GM19351 (cell line): ENCODE measurements around the gene CCDC81.
"Not testable (repeated sequence)": the region's sequence is repeated elsewhere in the genome, so short reads cannot be mapped to it uniquely, and the experiment has no call there.

ENCODE experiments used
- ATAC-seq: cut with Tn5 transposase; IDR thresholded peaks from one replicate; pipeline ENCODE4 v1.9.1; 2021; ENCODE audit warnings: mild to moderate bottlenecking, moderate library complexity; ENCODE audit not compliant: unreplicated experiment

The CCDC81 gene

GRCh38 chr11:86386746-86387145 is 12.1 kb downstream of the CCDC81 start:
- no peak for ATAC-seq

DNA sequence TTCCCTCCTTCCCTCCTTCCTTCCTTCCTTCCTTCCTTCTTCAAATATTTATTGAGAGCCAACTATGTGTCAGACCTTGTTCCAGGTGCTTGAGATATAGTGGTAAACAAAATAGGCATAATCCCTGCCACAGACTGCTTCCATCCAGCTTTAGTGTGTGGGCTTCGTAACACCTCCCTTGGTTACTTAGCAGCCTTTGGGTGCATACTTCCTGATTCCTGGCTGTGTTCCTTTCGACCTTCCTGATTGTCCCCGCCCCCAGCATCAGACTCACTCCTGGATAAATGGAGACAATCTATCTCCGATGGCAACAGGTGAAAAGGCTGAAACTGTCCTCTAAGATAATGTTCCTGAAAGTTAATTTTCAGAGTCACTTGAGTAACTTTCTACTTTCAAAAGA is 13.5 kb downstream of the CCDC81 start:
- no peak for ATAC-seq

- ATAC-seq: no peak
These were observed 15.8 kb downstream of the CCDC81 start for GRCh38 chr11:86390487-86390886.

- no peak for ATAC-seq
These were observed 20.4 kb downstream of the CCDC81 start for GRCh38 chr11:86395061-86395551.

GRCh38 chr11:86396396-86396795 is 21.7 kb downstream of the CCDC81 start:
- ATAC-seq: no peak

DNA sequence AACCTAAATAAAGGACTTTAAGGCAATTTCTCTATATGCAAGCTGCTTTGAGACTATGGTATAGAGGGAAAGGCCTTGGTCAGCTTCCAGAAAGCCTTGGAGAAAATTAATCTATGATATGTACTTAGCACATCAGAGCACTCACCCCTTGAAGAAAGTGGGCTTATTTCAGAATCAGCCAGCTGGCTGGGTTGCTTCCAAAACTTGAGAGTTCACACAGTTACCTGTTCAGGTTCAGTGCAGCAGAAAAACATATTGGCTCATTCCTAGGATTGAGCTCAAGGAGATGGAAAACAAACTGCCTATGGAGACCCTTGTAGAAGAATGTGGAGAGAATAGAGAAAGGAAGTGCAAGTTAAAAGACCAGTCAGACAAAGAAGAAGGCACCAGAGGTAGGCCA is 22.7 kb downstream of the CCDC81 start:
- no peak for ATAC-seq

- ATAC-seq: no peak
These were observed 23.4 kb downstream of the CCDC81 start for GRCh38 chr11:86398106-86398505.

DNA sequence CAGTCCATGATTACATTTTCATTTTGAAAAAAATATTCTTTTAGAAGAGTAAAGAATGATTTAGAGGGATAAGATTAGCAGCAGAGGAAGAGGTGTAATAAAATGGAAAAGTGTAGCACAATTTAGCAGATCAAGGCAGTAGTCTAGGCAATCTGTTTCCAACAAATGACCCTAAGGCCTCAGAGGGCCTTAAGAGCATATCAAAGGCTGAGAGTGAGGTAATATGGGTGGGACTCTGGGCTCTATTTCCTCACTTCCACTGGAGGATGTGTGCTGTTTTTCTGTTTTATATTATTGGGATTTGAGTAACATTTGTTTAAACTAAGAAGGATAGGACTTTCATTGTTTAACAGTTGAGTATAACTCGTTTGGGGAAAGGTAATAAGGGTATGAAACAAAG is 28.8 kb downstream of the CCDC81 start:
- ATAC-seq: no peak

- ATAC-seq: no peak
These were observed 34.2 kb downstream of the CCDC81 start for GRCh38 chr11:86408845-86409244.

DNA sequence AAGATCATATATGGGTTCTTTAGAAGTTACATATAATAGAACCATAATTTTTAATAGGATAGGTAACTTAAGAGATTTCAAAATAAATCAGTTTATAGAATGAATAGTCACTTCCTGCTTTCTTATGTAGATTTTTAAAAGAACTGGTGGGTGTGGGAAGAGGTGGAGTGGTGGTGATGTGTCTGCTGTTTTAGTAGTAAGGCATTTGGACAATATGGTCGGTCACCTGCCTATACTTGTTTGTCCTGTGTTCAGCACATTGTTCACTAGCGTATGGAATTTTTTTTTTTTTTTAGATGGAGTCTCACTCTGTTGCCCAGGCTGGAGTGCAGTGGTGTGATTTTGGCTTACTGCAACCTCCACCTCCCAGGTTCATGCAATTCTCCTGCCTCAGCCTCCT is 39.3 kb downstream of the CCDC81 start:
- ATAC-seq: no peak

DNA sequence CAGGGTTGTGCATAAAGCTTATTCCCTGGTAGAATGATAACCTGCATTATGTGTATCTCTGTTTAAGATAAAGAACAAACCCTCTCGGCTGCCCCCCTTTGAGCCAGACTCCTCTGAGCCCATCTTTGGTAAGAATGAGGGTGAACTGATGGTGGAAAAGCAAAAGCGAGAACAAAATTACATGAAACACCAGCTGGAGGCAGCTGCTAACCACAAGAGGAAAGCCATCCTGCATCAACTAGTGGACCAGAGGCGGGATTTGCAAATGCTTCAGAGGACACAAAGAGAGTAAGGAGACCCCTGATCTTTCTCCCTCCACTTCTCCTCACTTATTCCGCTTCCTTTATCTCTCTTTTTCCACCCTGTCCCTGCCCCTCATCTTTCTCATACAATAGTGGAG is 40.3 kb downstream of the CCDC81 start:
- ATAC-seq: no peak

DNA sequence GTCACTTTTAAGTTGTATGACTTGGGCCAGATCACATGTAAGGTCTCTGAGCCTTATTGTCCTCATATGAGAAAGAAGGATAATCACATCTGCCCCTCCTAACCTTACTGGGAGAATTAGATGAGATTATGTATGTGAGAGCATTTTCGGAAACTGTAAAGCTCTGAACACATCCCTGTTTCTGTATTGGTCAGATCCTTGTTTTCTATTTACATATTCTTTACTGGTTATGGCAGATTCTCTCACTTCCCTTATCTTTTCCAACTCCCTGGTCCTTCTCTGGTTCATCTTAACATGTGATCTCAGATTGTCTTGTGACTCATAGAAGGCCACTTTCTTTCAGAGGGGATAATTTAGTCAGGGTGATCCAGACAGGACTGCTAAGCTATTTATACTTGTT is 41.8 kb downstream of the CCDC81 start:
- no peak for ATAC-seq

- ATAC-seq: not testable (repeated sequence)
These were observed 42.3 kb downstream of the CCDC81 start for GRCh38 chr11:86416951-86417350.

- no peak for ATAC-seq
These were observed 43.4 kb downstream of the CCDC81 start for GRCh38 chr11:86418106-86418505.

- peak; percentile 34 for ATAC-seq
These were observed 43.8 kb downstream of the CCDC81 start for GRCh38 chr11:86418513-86418912.

- peak; percentile 57 for ATAC-seq
These were observed 44.2 kb downstream of the CCDC81 start for GRCh38 chr11:86418917-86419316.

DNA sequence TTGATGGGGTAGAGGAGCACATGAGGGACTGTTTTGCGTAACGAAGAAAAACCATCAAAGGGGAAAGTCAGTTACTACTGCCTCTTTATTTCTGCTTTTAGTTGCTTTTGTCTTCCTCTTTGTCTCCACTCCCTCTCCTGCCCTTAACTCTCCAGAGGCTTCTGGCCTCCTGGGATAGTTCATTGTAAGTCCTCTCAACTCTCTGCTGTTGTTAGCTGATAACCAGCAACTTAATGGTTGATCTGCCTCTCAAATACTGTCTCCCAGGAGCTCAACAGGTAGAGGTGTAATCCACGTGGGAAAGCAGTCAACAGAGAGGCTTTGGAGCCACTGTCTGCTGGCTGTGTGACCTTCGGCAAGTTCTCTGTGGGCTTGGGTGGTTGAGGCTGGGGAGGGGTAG is 47.3 kb downstream of the CCDC81 start:
- ATAC-seq: no peak

DNA sequence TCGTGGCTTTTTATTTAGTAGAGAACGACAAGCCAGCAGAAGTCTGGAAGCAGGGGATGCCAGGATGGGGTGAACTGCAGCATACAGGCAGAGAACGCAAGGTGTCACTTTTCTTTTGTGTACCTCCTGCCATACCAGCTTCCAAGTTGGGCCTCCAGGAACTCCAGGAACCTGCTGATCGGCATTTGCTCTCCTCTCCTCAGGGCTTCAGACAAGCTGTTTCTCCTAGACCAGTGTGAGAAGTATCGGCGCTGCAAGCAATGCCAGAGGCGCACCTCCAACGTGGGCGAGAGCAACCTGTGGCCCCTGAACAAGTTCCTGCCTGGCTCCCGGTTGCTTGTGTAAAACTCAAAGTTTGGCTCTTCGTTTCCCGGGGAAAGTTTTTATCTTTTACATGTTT is 47.7 kb downstream of the CCDC81 start:
- no peak for ATAC-seq

- not testable (repeated sequence) for ATAC-seq
These were observed 48.8 kb downstream of the CCDC81 start for GRCh38 chr11:86423488-86423887.

DNA sequence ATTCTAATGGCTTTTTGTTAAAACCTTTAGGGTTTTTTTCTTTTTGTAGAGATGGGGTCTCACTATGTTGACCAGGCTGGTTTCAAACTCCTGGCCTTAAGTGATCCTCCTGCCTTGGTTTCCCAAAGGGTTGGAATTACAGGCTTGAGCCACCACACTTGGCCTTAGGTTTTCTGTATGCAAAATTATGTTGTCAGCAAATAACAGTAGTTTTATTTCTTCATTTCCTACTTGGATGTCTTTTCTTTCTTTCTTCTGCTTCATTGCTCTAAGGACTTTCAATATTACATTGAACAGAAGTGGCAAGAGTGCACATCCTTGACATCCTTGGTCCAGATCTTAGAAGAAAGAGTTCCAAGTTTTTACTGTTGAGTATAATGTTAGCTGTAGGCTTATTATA is 52.8 kb downstream of the CCDC81 start:
- ATAC-seq: no peak

GRCh38 chr11:86431258-86431657 is 56.6 kb downstream of the CCDC81 start:
- ATAC-seq: no peak

GRCh38 chr11:86433361-86434095 is 58.8 kb downstream of the CCDC81 start:
- ATAC-seq: not testable (repeated sequence)

- no peak for ATAC-seq
These were observed 61.0 kb downstream of the CCDC81 start for GRCh38 chr11:86435711-86436110.
